Erythroblast (primary cell): ENCODE data around the gene CPSF4.

ENCODE experiments used
- DNase-seq, 2 experiments: peaks; one replicate each; lab custom pipeline; 2025; lab: John Stamatoyannopoulos, UW
- GATA1 ChIP-seq: IDR thresholded peaks from 2 replicates; pipeline ENCODE4 v1.6.1; 2011; ENCODE audit warnings: low read depth, mild to moderate bottlenecking, control low read depth, low read length, moderate library complexity
- POLR2A ChIP-seq: IDR thresholded peaks from 2 replicates; pipeline ENCODE4 v1.6.1; 2011; ENCODE audit warnings: mild to moderate bottlenecking, low read length

The CPSF4 gene

DNA sequence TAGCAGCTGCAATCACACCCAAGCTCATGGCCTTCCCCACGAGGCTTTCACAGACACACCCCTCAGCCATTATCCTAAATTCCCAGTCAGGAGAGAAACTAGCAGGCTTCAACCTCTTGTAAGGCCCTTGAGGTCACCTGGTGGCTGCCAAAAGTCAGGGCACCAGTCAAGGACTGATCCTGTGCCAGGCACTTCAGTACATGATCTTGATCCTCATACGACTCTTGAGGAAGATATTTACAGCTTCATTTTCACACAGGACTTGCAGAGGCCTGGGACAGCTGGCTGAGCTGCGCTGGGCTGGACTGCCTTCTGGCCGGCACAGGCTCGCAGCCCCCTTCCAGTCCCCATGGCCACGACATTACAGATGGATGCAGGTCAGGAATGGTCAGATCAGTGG lies 39.1 kb upstream of the CPSF4 start:
- TF ChIP-seq POLR2A (no peak), GATA1 (no peak)
- no peak for DNase-seq

DNA sequence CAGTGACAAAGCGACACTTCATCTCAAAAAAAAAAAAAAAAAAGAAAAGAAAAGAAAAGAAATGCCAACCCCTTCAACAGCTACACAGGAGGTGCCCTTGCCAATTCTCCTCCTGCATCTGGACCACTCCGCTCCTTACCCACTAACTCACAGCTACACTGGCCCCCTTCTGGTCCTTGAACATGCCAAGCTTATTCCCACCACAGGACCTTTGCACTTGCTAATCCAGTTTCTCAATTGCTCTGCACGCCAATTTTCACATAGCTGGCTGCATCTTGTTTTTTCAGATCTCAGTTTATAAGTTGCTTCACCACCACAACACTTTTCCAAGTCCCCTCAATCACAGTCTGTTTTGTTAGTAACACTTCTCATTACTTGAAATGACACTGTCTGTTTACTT lies 35.9 kb upstream of the CPSF4 start:
- no peak for DNase-seq
- TF ChIP-seq GATA1 (no peak), POLR2A (no peak)

DNA sequence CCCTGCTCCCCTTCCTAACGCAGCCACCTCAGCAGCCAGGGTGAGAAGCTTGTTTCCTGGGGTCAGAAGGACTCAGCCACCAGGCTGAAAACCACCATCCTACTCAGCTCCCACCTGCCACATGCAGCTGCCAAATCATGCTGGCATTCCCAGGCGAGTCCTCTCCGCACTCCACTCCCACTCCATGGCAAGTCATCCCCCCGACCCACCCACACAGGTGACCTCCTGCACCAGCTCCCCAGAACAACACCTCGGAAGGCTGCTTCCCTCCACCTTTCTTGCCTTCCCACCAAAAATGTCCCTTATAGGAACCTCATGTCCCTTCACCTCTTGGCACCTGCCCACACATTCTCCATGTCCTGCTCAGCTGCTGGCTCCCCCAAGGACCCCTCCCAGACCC lies 35.0 kb upstream of the CPSF4 start:
- TF ChIP-seq GATA1 = no peak
- no peak for TF ChIP-seq POLR2A
- no peak for DNase-seq

GRCh38 chr7:99404235-99404976 lies 34.3 kb upstream of the CPSF4 start:
- TF ChIP-seq GATA1 (no peak), POLR2A (no peak)
- no peak for DNase-seq

DNA sequence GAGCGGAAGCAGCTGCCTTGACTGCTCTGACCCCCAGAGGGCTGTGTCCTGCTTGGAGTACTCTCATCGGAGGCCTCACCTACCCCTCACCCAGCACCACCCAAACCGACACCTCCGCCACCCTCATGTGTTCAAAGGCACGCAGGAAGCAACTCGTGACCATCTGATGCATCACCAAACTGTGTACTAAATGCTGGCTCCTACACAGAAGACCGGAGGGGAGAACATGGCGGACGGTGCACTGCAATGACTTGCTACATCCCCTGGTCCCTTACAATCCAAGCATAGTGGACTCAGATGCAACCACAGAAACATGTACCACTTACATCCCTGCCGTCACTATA lies 33.8 kb upstream of the CPSF4 start:
- no peak for DNase-seq
- no peak for TF ChIP-seq POLR2A
- TF ChIP-seq GATA1 = no peak

DNA sequence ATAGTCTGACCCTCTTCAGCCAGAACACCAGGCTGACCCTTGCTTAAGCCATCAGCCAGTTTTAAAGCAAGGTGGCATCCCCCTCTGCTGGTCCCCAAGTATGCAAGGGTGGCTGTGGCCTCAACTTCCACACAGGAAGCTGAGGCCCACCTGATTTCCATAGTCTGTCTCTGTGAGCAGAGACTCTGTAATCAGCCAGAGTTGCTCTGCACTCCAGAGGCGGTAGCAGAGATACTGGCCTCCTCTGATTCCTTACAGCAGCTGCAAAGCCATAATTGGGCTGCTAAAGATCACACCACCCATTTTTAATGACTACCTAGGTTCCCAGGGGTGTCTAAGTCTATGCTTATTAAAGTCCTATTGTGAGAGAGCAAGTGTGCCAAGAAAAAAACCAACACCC lies 32.2 kb upstream of the CPSF4 start:
- peak; percentile 24 to 42 for DNase-seq

DNA sequence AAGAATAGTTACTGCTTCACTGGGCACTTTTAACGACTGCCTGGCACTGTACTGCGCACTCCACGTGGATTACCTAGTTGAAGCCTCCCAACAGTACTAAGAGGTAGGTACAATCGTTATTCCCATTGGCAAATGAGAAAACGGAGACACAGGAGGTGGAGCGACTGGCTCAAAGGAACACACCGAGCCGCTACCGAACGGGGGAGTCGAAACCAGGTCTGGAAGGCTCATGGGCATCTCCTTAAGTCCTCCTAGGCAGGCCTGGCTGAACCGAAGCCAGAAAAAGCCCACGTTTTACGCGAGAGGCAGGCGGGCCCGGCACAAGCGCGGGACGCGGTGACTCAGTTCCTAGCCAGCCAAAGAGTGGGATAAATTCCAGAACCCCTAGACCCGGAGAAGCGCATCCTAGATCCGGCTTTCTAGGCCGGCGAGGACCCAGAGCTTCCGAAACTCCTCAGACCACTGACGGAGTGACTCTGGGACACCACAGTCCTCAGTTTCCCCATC lies 30.8 kb upstream of the CPSF4 start:
- no peak for TF ChIP-seq GATA1
- TF ChIP-seq POLR2A = no peak
- DNase-seq = peak; percentile 69 to 80

More for the DNA sequence above, 32.2 kb upstream of the CPSF4 start:
- no peak for TF ChIP-seq POLR2A

GRCh38 chr7:99408379-99409191 lies 30.2 kb upstream of the CPSF4 start, which contains the start of the genes BUD31 and PDAP1:
BUD31 (plus strand) TSS chr7:99408969; CDS start chr7:99411093, 2,124 bp downstream.
PDAP1 (minus strand) TSS chr7:99408597; CDS start chr7:99408548, 49 bp downstream.
- no peak for TF ChIP-seq GATA1
- peak; percentile 96 for TF ChIP-seq POLR2A
- DNase-seq = peak; percentile 97 to 98

GRCh38 chr7:99409192-99409572 lies 29.6 kb upstream of the CPSF4 start:
- peak; percentile 70 to 74 for DNase-seq
- TF ChIP-seq POLR2A (no peak), GATA1 (no peak)

DNA sequence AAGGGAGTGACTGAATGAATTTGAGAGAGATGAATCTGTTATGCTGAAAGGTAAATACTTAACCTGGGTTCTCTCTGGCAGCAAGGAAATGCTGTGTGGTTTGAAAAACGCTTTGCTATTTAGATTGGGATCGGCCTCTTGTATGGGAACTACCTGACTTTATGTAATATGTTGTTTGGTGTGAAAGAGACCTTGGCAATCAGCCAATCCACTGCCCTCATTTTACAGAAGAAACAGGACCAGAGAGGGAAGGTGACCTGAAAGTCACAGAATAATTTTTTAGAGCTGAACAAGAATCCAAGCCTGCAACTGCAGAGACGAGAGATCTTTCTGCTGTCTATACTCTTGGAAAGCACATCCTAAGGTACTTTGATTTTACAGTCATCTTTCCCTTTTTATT lies 28.9 kb upstream of the CPSF4 start:
- TF ChIP-seq GATA1 (no peak), POLR2A (no peak)

GRCh38 chr7:99410635-99411034 lies 28.1 kb upstream of the CPSF4 start:
- no peak for TF ChIP-seq GATA1
- TF ChIP-seq POLR2A = no peak
- no peak for DNase-seq

More for the DNA sequence above, 28.9 kb upstream of the CPSF4 start:
- peak; percentile 39 to 57 for DNase-seq

GRCh38 chr7:99415513-99416127 lies 23.1 kb upstream of the CPSF4 start:
- peak; percentile 44 to 49 for DNase-seq

- TF ChIP-seq GATA1 = no peak
- no peak for TF ChIP-seq POLR2A
- DNase-seq = no peak
Observed at GRCh38 chr7:99418260-99418659, 20.5 kb upstream of the CPSF4 start.
